Fibroblast of skin of back (primary cell): Measurements from ENCODE around the gene RHBDD1.

Experiments
- DNase-seq: peaks from one replicate; pipeline ENCODE4 v3.0.0-alpha.2; 2013

Gene RHBDD1

DNA sequence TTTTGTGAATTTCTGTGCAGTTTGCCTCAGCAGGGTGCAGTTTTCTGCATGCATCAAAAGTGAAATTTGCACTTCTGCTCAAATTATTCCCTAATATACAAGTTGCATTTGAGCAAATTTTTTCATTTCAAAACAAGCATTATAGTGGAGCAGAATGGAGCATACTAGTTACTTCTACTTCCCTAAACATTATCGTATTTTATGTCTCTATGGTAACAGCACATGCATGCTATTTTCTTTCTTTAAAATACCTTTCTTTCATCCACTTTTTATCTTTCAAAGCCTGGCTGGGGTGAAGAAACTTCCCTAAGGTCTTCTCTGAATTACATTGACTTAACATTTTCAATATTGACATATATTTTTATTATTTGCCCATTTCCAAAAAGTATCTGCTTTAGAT is 11.2 kb downstream of the RHBDD1 start:
- DNase-seq, result no peak

DNA sequence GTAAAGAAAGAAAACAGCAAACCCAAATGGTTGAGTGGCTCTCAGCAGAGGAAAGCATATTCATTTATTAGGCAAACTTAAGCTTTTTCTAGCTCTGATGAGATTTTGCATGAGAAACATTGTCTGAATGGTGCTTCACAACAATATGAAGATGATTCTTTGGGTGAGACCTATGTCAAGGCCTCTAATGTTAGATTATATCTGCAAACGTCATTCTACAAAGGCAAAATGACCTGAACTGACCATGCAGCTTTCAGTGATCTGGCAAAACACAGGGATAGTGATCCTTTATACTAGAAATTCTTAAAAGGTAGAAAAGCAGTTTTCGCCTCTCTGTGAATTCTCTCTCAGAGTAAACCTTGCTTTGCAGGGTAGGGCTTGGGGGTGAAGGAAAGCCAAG is 11.7 kb downstream of the RHBDD1 start:
- DNase-seq, result no peak

DNA sequence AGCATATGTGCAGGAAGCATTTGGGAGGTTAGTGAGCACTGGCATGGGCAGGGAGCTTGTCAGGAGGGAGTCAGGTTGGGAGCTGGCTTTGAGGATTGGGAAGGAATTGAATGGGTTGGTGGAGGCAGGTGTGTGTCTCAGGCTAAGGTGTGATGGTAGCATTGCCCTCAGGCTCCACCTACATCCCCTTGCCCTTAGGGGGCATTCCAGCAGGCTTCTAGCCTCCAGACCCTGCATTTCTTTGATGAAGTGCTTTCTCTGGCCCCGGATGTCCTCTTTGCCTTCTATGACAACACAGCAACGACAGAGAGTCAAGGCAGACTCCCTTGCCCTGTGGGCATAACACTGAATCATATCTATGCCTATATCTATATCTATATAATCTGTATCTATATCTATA is 13.5 kb downstream of the RHBDD1 start:
- no peak for DNase-seq

DNA sequence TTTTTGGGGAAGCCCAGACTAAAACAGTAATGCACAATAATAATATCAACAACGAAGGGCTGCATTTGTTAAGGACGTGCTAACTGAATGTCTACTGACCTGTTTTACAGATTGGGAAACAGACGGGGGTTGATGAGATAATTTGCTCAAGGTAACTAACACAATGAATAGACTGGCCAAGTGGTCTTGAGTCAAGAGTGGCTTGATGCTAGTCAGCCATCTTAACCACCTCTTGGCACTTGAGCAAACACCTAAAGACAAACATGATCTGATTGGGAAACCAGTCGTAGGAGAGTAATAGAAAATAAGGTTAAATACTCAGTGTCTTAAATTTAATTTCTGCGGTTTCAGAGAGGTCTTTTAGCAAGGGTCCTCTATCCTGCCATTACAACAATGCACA is 14.2 kb downstream of the RHBDD1 start:
- no peak for DNase-seq

DNA sequence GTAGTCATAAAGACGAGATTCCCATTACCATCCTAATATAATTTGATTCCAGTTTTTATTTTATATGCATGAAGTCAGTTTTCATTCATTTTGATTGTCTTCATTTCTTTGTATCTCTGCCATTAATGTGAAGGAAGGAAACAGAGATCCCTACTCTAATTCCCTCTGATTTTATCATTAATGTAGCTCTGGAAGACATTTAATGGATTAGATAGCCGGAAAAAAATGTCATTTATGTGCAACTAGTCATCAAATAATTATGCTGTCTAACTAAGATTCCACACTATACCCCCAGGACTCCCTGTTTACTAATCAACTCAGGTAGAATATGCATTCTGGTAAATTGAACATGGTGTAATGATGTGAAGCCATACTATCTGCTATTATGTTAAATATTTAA is 19.9 kb downstream of the RHBDD1 start:
- DNase-seq, result no peak

DNA sequence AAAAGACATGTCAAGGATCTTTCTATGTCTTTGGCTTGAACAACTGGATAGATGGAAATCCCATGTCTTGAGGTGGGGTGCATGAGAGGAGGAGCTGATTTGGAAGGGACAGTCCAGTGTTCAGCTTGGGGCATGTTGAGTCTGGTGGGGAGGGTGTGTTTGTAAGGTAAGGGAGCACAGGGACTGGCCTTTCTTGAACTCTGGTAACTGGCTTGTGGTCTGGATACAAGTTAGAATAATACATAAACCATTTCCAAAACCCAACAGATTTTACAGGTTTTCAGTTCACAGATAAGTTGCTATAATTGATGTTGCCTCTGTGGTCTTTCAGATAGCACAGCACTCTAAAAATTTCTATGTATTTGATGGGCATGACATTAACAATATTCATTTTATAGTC is 24.2 kb downstream of the RHBDD1 start:
- DNase-seq, result no peak

DNA sequence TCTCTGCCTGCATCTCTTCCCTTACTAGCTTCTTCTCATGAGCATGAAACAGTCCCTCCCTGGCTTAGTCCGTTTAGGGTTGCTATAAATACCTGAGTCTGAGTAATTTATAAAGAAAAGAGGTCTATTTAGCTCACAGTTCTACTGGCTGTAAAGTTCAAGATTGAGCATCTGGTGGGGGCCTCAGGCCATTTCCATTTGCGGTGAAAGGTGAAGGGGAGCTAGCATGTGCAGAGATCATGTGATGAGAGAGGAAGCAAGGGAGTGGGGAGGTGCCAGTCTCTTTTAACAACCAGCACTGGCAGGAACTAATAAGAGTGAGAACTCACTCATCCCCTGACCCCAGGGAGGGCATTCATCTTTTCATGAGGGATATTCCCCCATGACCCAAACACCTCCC is 26.8 kb downstream of the RHBDD1 start:
- DNase-seq, result no peak

DNA sequence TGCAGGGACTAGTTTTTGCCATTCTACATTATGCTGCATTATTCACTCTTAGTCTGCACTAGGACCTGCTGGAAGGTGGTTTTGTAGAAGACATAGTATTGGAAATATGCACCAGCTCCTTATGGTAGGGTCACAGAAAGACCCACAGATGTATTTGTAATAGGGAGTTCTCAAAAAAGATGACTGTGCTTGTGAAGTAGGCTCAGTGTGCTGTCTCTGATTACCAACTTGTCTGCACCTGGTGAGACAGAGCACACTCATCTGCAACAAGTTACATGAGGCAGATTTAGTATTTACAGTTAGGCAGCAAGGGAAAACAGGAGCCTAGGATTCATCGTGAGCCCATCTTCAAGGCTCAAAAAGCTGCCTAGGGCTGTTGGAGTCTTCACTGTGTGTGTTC is 29.4 kb downstream of the RHBDD1 start:
- no peak for DNase-seq

DNA sequence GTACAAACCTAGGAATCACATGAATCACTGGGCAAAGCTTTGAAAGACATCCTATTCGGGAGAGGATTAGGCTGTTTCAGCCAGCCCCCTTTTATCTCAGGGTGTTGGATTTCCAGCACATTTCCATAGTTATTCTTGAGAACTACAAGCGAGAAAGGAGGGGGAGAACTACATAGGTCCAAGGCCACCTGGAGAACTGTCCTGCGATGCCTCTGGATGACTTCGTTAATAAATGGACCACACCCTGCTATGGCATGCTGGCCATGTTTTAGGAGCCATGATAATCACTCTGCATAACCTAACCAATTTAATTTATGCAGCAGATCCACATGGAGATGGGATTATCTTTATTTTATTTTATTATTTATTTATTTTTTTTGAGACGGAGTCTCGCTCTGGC is 29.9 kb downstream of the RHBDD1 start:
- no peak for DNase-seq

DNA sequence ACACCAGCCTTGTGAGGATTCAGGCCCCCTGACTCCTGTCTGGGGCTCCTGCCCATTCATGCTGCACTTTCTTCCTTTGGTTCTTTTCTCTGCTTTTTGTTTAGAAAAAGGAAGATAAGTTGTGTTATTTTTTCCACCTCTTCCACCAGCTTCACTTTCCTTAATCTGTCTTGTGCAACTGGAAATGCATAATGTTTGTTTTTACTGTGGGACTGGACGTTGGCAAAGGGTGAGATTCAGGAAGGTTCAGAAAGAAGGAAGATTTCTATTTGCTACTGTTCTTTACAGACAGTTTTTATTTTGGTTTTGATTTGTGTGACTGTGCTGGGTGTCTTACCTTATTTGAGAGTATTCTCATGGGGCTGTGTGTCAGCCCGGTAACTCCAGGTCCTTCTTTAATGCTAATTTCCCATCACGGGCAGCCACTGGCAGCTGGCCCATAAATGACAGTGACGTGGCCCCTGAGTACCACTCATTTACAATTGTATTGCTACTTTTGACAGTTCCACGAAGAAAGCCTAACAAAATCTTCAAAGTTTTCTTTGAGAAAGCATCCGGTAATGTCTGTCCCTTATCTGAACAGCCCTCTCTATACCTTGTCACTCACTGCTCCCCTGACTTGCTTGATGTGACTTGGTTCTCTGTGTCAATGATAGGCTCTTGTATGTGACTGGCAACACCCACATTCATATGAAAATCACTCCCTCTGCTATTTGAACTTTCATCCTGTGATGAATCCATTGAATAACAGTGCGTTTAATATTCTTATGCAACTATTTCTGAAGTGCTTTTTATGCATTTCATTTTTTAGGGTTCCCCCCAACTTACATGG is 32.7 kb downstream of the RHBDD1 start:
- DNase-seq, result no peak

DNA sequence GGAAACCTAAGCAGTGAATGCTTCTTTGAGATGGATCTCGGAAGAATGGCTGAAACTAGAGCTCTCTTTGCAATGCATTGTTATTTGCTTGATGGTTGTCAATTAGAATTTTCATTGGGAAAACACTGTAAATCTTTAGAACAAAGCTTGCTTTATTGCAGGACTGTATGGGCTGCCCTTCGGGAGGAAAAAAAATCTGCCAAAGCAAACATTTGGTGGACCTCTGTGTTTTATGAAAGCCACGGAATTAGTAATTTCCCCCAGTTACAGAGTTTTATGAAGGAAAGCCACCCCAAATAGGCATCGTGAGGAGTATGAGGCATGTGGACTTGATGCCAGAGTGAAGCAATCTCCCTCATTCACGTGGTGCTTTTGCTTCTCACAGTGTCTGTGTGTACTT is 33.5 kb downstream of the RHBDD1 start:
- no peak for DNase-seq

DNA sequence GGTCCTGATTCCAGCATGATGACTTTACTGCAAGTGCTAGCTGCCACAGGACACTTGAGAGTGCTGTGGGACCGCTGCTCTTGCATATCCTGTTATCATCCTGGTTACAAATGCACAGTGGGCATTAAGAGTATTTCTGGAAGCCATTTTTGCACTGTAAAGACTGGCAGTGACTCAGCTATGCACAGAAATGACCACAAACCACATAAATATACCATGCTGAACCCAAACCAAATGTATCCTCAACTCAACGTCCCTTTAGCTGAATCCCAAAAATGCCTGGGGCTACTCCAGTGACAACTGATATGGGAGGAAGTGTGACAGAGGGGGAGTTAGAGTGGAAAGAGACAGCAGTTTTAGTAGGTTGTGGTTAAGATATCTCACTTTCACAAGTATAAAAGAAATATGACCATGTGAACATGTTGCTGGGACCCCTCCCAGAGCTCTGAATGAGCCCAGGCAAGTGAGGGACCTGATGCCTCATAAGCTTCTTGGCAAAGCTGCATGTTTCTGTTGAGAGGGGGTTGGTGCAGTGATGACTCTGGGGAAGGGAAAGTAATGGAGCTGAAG is 37.3 kb downstream of the RHBDD1 start:
- peak; percentile 87 for DNase-seq

DNA sequence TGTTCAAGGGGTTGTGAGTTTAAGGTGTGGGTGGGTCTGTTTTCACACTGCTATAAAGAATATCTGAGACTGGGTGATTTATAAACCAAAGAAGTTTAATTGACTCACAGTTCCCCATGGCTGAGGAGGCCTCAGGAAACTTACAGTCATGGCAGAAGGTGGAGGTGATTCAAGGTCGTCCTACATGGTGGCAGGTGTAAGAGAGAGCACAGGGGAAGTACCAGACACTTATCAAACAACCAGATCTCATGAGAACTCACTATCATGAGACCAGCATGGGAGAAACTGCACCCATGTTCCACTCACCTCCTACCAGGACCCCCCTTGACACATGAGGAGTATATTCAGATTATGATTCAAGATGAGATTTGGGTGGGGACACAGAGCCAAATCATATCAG is 38.0 kb downstream of the RHBDD1 start:
- no peak for DNase-seq

DNA sequence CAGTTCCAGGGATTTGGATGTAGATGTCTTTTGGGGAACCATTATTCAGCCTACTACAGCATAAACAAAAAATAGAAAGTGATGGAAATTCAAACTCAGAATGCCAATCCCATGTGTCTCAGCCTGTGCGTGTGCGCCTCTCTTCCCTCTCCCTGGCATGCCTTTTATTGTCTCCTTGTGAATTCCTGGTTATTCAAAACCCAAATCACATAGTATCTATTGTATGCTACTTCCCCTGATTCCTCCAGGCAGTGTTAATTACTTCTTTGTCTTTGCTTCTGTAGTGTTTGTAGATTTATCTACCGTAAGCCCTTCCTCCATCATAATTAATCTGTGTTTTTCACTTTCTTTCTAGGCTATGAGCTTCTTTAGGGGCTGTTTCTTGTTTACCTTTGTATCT is 38.9 kb downstream of the RHBDD1 start:
- DNase-seq, result no peak

DNA sequence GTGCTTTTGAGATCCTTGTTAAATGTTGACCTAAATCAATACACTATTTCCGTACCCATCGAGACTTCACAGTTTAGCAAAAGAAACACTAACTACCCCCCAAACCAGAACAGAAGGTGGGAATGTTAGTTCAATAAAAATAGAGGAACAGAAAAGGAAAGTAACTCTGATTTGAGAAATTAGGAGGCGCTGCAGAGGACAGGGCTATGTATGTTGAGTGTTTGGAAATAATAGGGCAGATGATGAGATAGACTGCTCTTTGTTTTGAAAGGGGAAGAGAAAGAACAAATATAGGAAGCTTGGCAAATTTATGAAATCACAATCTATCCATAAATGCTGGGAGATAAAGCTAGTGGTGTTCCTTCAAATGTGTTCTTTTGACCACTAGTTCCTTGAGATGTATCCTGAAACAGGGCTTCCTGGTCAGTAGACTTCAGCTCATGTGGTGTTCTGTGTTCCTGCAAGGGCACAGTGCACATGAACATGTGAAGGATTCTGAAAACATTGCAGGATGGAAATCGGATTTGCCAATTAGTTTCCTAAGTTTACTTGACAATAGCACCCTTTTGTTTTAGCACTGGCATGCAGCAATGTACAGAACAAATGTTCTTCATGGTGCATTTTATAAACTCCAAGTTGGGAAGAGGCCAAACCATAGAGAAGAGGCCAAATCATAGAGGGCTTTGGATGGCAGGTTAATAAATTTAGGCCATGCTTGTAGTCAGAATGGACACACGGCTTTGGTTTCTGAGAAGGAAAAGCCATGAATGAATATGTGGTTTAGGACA is 39.8 kb downstream of the RHBDD1 start:
- no peak for DNase-seq

DNA sequence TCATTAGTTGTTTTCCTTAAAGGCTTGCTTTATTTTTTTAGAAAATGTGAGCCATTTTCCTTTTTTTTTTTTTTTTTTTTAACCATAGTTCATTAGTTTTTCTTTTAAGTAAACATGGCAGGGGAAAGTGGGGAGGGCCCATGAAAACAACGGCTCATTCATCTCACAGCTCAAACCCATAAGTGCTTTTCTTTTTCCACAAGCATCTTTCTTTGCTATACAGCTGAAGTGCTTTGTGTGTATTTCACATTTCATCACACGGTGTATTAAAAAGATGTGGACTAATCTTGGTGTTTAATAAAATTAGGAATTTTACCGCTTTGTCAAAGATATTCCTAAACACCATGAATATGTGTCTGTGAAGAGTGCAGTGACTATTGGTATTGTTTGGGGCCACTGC is 41.6 kb downstream of the RHBDD1 start:
- no peak for DNase-seq

DNA sequence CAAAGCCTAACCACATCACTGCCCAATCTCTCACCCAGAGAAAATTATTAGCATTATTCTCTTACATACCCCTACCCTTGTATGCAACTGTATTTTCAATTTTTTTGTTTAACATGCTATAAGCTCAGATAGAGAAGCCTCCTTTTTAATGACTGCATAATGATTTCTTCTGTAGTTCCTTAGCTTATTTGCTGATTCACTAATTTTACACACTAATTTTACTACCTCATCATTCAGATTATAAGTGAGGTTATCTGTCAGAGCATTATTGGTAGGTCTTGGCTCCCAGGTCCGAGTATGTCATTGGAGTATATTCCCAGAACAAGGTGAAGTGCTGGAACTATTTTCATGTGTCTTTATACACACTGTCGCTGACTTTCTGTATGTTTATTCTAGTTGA is 45.4 kb downstream of the RHBDD1 start:
- no peak for DNase-seq

DNA sequence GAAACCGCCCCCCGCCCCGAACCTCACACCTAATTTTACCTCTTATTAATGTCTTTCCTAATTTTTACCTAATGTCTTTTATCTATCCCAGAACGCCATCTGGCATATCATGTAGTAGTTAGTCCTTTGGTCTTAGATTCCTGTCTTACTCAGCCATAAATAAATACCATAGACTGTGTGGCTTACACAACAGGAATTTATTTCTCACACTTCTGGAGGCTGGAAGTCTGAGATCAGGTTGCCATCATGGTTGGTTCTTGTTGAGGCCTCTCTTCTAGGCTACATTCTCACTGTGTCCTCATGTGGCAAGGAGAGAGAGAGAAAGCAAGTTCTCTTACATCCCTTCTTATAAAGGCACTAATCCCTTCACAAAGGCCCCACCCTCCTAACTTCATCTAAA is 46.8 kb downstream of the RHBDD1 start:
- DNase-seq, result peak; percentile 34

DNA sequence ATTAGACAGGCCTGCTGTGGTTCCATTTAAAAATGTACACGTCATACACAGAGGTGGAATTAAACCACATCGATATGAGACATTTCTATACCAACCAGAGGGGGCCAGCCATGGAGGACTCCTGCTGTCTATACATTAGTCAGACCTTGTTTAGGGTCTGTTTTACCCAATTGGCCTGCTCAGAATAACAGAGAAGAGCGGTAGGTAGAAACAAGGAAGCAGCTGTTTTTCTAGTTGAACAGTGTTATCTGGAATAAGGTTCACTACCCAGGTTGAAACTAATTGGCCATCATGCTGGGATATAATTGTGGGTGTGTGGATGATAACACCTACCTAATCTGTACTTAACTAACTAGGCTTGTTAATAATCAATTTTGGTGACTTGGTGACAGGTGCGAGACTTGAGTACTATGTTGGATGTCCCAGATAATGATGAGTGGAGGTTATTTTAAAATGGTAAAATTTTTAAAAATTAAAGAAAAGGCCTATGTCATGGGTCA is 47.5 kb downstream of the RHBDD1 start:
- no peak for DNase-seq

DNA sequence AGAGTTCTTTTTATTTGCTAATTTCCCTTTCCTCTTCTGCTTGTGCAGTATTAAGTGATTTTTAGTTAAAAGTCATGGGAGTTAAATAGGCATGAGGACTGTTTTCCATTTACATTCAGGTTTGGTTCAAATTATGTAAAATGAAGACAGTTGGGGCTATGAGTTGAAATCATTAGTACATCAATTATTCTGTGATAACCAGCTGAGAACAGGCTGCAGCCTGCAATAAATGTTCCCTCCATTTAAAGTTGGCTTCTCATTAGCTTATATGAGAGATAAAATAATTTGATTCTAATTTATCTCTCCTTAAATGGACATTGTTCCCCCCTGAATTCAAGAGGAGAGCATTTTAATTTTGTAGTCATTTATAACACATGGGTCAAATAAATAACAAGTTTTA is 48.3 kb downstream of the RHBDD1 start:
- no peak for DNase-seq

DNA sequence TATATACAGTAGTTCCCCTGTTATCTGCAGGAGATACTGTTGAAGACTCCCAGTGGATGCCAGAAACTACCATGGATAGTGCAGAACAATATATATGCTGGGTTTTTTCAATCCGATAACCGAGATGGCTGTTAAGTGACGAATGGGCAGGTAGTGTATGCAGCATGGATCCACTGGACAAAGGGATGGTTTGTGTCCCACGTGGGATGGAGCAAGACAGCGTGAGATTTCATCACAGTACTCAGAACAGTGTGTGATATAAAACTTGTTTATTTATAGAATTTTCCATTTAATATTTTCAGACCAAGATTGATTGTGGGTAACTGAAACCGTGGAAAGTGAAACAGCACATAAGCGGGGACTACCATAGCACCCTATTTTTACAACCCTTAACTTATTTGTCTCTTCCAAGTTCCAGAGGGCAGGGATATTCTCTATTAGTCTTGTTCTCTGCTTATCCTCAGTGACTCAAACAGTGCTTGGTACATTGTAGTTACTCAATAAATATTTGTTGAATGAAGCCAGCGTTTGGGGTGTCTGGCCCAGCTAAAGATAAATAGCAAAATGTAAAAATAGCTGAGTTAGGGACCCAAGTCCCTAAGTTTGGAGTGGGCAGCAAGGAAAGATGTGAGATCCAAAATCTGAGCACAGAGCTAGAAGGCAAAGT is 50.0 kb downstream of the RHBDD1 start:
- DNase-seq, result no peak

DNA sequence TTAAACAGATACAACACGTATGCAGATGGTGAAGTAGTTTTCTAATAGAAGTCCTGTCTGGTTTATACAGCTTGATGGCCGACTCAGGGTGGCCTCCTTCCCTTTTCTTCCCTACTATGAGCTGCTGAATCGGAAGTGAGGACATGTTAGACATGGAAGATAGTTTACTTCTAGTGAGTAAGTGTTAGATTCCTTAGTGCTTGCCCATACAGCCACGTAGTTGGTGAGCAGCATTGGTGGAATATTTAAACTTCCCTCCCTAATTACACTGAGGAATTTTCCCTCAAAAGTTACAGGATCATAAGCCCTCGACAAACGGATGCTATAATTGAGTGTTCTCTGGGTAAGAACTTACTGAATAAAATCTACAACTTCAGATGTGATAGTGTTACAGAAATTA is 52.1 kb downstream of the RHBDD1 start:
- DNase-seq, result peak; percentile 90

DNA sequence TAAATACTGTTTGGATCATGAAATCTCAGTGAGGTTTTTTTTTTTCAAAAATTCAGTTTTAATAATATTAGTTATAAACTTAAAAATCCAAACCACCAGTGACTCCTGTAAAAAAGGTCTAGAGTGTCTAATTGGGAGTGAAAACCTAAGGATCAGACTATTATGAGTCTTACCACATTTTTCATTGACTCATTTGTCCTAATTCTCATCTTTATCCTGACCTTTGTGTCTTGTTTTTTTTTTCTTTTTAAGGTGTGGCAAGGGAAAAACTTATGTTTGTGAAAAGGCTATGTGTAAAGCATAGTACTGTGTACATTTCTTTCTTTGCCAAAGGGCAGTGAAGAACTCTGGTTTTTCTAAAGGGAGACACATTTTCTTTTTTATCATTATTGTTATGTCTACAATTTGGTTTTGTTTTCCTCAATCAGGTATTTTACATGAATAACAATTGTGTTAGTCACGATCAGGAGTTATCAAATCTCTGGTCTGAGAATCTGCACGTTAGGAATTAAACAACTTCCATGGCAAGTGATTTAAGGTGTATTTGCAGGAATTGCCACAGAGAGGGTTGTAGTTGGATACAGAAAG is 52.6 kb downstream of the RHBDD1 start:
- no peak for DNase-seq
